ENCODE results near the gene MINDY4B. TPM values are rescaled to one million over a fixed set of nuclear protein-coding genes. Genes with fewer than 3 reads are reported as not detected.

MINDY4B gene
- total and polyA plus RNA-seq, 2 of the 13 experiments (the other 11 are each of a cell fraction or from before 2014, with no cell fraction given): not detected

- TF ChIP-seq, protein P1, sequence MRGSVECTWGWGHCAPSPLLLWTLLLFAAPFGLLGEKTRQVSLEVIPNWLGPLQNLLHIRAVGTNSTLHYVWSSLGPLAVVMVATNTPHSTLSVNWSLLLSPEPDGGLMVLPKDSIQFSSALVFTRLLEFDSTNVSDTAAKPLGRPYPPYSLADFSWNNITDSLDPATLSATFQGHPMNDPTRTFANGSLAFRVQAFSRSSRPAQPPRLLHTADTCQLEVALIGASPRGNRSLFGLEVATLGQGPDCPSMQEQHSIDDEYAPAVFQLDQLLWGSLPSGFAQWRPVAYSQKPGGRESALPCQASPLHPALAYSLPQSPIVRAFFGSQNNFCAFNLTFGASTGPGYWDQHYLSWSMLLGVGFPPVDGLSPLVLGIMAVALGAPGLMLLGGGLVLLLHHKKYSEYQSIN (CRISPR knock-in tag; IDR thresholded peaks at IDR 0.05; ENCODE audit: borderline replicate concordance): no peak
- no peak for TF ChIP-seq HOXD1 (CRISPR knock-in tag; IDR thresholded peaks at IDR 0.05)
Observed at GRCh38 chr3:150848864-150849263, 56.4 kb downstream of the MINDY4B start (continued).

DNA sequence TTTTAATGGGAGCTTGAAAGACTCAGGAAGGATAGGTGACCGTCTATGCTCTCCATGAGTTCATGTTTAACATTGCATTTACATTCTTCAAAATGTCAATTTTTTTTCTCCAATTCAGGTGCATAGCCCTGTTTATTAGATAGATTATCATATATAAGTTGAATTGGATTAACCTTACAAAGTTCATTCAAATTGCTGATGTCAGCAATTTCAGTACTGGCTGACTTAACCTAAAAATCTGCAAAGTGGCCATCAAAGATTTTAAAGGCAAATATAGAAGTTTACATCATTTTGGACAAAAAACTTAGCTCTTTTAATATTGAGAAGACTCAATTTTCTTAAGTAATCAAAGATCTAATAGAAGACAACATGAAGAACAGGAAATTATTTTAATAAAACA lies 57.8 kb downstream of the MINDY4B start:
- no peaks in the 10 kb centered on the region for H3K79me2 ChIP-seq (ENCODE audit: insufficient read depth, low read length)
- H3K9ac ChIP-seq (ENCODE audit: insufficient read depth, low read depth, low read length): no peak overlapping the region
- ChIA-PET CTCF (ENCODE audit: low intra/inter-chr PET ratio, low total read pairs) (no interaction called here), POLR2A (no interaction called here)
- no TSS peak for BruUV-seq (replicated peaks)
- H3K27me3 ChIP-seq (ENCODE audit: control insufficient read depth in 1 of 2, insufficient read depth in 2 of 2, low read length in 2 of 2): no peaks in the 10 kb centered on the region
- TF ChIP-seq MAFF (IDR thresholded peaks at IDR 0.05; ENCODE audit: low read depth, low read length) (peak; percentile 100), ZNF674 (CRISPR knock-in tag; IDR thresholded peaks at IDR 0.05; ENCODE audit: low read depth) (no peak), MAFK (conservative IDR thresholded peaks at IDR 0.05 in 1 of 2, IDR thresholded peaks at IDR 0.05 in 1 of 2; ENCODE audit: low read length in 2 of 2) (peak; percentile 99 to 100), RFX5 (IDR thresholded peaks at IDR 0.05; ENCODE audit: low read depth, low read length) (peak; percentile 43; the same call in 1 of the 2 replicates)
- DNase-seq (ENCODE audit: low spot score) (no peak), ATAC-seq (no peak), FAIRE-seq (no peak)
- 52% methylated on average over 1 of the region's 1 CpG for WGBS (ENCODE audit: low lambda C conversion rate)
- no peak overlapping the region for H3K27ac ChIP-seq (ENCODE audit: extremely low read length, insufficient read depth, low read length)
- no peaks in the 10 kb centered on the region for H3K36me3 ChIP-seq (replicated peaks in 1 of 2; ENCODE audit: control insufficient read depth in 1 of 2, insufficient read depth in 2 of 2, low read length in 2 of 2)
- H3K4me3 ChIP-seq (replicated peaks in 1 of 3; ENCODE audit: insufficient read depth in 1 of 3, low read depth in 2 of 3, low read length in 3 of 3): no peak overlapping the region
- intact Hi-C loops (cut with micrococcal nuclease; ENCODE audit: unreplicated experiment): no loop called here
- H3K4me2 ChIP-seq (ENCODE audit: low read depth, low read length): no peak overlapping the region
- in situ Hi-C loops (cut with HindIII; ENCODE audit: extremely low pct_ligation_motif_present, low pct_unique_long_range_greater_than_20kb): no loop called here
- no peaks in the 10 kb centered on the region for H3K4me1 ChIP-seq (ENCODE audit: insufficient read depth, low read length)
- H3K9me3 ChIP-seq (ENCODE audit: low read length): peaks cover 28% of the 10 kb centered on the region
- H2AFZ ChIP-seq (ENCODE audit: low read length): no peak overlapping the region
- H4K20me1 ChIP-seq (ENCODE audit: insufficient read depth, low read length): no peaks in the 10 kb centered on the region

GRCh38 chr3:150844484-150844883 lies 60.8 kb downstream of the MINDY4B start:
- no peaks in the 10 kb centered on the region for H3K27me3 ChIP-seq (ENCODE audit: control insufficient read depth in 1 of 2, insufficient read depth in 2 of 2, low read length in 2 of 2)
- in situ Hi-C loops (cut with HindIII; ENCODE audit: extremely low pct_ligation_motif_present, low pct_unique_long_range_greater_than_20kb): no loop called here
- H3K4me1 ChIP-seq (ENCODE audit: insufficient read depth, low read length): no peaks in the 10 kb centered on the region
- POLR2A ChIA-PET: no interaction called here
- H3K9me3 ChIP-seq (ENCODE audit: low read length): no peaks in the 10 kb centered on the region
- ATAC-seq: no peak
- no peak for TF ChIP-seq ISX (CRISPR knock-in tag; conservative IDR thresholded peaks at IDR 0.05)
- TF ChIP-seq, protein P2, sequence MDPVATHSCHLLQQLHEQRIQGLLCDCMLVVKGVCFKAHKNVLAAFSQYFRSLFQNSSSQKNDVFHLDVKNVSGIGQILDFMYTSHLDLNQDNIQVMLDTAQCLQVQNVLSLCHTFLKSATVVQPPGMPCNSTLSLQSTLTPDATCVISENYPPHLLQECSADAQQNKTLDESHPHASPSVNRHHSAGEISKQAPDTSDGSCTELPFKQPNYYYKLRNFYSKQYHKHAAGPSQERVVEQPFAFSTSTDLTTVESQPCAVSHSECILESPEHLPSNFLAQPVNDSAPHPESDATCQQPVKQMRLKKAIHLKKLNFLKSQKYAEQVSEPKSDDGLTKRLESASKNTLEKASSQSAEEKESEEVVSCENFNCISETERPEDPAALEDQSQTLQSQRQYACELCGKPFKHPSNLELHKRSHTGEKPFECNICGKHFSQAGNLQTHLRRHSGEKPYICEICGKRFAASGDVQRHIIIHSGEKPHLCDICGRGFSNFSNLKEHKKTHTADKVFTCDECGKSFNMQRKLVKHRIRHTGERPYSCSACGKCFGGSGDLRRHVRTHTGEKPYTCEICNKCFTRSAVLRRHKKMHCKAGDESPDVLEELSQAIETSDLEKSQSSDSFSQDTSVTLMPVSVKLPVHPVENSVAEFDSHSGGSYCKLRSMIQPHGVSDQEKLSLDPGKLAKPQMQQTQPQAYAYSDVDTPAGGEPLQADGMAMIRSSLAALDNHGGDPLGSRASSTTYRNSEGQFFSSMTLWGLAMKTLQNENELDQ (CRISPR knock-in tag; IDR thresholded peaks at IDR 0.05; ENCODE audit: borderline replicate concordance): no peak
- TF ChIP-seq PBX2 (CRISPR knock-in tag; IDR thresholded peaks at IDR 0.05): no peak
- no peaks in the 10 kb centered on the region for H3K36me3 ChIP-seq (replicated peaks in 1 of 2; ENCODE audit: control insufficient read depth in 1 of 2, insufficient read depth in 2 of 2, low read length in 2 of 2)
- 0 out of 2 replicates have a peak, but pooled peaks cover 2% of the 10 kb centered on the region for H4K20me1 ChIP-seq (ENCODE audit: insufficient read depth, low read length)
- H3K79me2 ChIP-seq (ENCODE audit: insufficient read depth, low read length): no peaks in the 10 kb centered on the region
- DNase-seq (ENCODE audit: low spot score): no peak
- H3K9ac ChIP-seq (ENCODE audit: insufficient read depth, low read depth, low read length): no peak overlapping the region
- CTCF ChIA-PET (ENCODE audit: low intra/inter-chr PET ratio, low total read pairs): no interaction called here
- H3K4me3 ChIP-seq (replicated peaks in 1 of 3; ENCODE audit: insufficient read depth in 1 of 3, low read depth in 2 of 3, low read length in 3 of 3): no peak overlapping the region
- intact Hi-C loops (cut with micrococcal nuclease; ENCODE audit: unreplicated experiment): no loop called here
- no peak overlapping the region for H3K4me2 ChIP-seq (ENCODE audit: low read depth, low read length)
- FAIRE-seq: no peak
- no peak overlapping the region for H2AFZ ChIP-seq (ENCODE audit: low read length)
- BruUV-seq (replicated peaks): no TSS peak
- no peak overlapping the region for H3K27ac ChIP-seq (ENCODE audit: extremely low read length, insufficient read depth, low read length)
- 0% methylated on average over 3 of the region's 3 CpGs for WGBS (ENCODE audit: low lambda C conversion rate)
